Measurements from ENCODE around the gene CCDC51.
"Not testable (repeated sequence)": the region's sequence is repeated elsewhere in the genome, so short reads cannot be mapped to it uniquely, and the experiment has no call there.

The CCDC51 gene

GRCh38 chr3:48465531-48466378, 25.8 kb upstream of the CCDC51 start:
- DNase-seq = no peak

- DNase-seq = no peak
Observed at GRCh38 chr3:48465237-48465530, 25.3 kb upstream of the CCDC51 start.

GRCh38 chr3:48464713-48465221, 24.8 kb upstream of the CCDC51 start:
- DNase-seq = no peak

- no peak for DNase-seq
Observed at GRCh38 chr3:48463703-48464102, 23.8 kb upstream of the CCDC51 start.

GRCh38 chr3:48461767-48462166, 21.8 kb upstream of the CCDC51 start:
- DNase-seq = not testable (repeated sequence)

GRCh38 chr3:48460517-48460902, 20.6 kb upstream of the CCDC51 start:
- DNase-seq = no peak

- no peak for DNase-seq
Observed at GRCh38 chr3:48459773-48460516, 20.0 kb upstream of the CCDC51 start.

GRCh38 chr3:48459331-48459730, 19.4 kb upstream of the CCDC51 start:
- DNase-seq = no peak

- DNase-seq = no peak
Observed at GRCh38 chr3:48456456-48456855, 16.5 kb upstream of the CCDC51 start.

- DNase-seq = no peak
Observed at GRCh38 chr3:48451270-48451669, 11.4 kb upstream of the CCDC51 start.

GRCh38 chr3:48446425-48447193, 6.7 kb upstream of the CCDC51 start, which contains the start of gene ATRIP:
ATRIP (plus strand) TSS chr3:48446737; CDS start chr3:48446846, 109 bp downstream.
- no peak for DNase-seq

GRCh38 chr3:48446043-48446424, 6.1 kb upstream of the CCDC51 start:
- no peak for DNase-seq

GRCh38 chr3:48445277-48445882, 5.5 kb upstream of the CCDC51 start:
- DNase-seq = no peak

GRCh38 chr3:48441940-48442339, 2.0 kb upstream of the CCDC51 start:
- no peak for DNase-seq

- DNase-seq = no peak
Observed at GRCh38 chr3:48440590-48440958, 655 bp upstream of the CCDC51 start.

- no peak for DNase-seq
Observed at GRCh38 chr3:48437812-48438211, 2.1 kb downstream of the CCDC51 start.

GRCh38 chr3:48436855-48437254, 3.1 kb downstream of the CCDC51 start:
- DNase-seq = no peak

GRCh38 chr3:48436477-48436787, 3.5 kb downstream of the CCDC51 start:
- DNase-seq = no peak

GRCh38 chr3:48435774-48436476, 4.0 kb downstream of the CCDC51 start:
- no peak for DNase-seq

- no peak for DNase-seq
Observed at GRCh38 chr3:48435223-48435595, 4.7 kb downstream of the CCDC51 start.

- no peak for DNase-seq
Observed at GRCh38 chr3:48434591-48435222, 5.2 kb downstream of the CCDC51 start.

GRCh38 chr3:48433472-48434118, 6.3 kb downstream of the CCDC51 start:
- DNase-seq = no peak
